Measurements from ENCODE around the gene PHKB. TPM values are rescaled to one million over a fixed set of nuclear protein-coding genes. Genes with fewer than 3 reads are reported as not detected.
"Not testable (repeated sequence)": the region's sequence is repeated elsewhere in the genome, so short reads cannot be mapped to it uniquely, and the experiment has no call there.

The PHKB gene
- total RNA-seq, 1 experiment from 2014 or later: 38.8 TPM

- not testable (repeated sequence) for H3K4me3 Mint-ChIP-seq; H3K27me3 ChIP-seq (ENCODE audit: insufficient read depth, low read length); DNase-seq; H4K91ac ChIP-seq (ENCODE audit: insufficient read length, low read depth, low read length); H2BK5ac ChIP-seq (ENCODE audit: insufficient read length, low read length); H2BK12ac ChIP-seq (ENCODE audit: insufficient read length, low read depth, low read length); H3K27me3 Mint-ChIP-seq (ENCODE audit: low read depth); H3K14ac ChIP-seq (ENCODE audit: insufficient read depth, low read length); H4K8ac ChIP-seq (replicated peaks; ENCODE audit: insufficient read length, low read depth, low read length); H2AFZ ChIP-seq (ENCODE audit: low read length); H3K4me1 ChIP-seq (ENCODE audit: insufficient read depth, low read length); H3K27ac ChIP-seq (ENCODE audit: insufficient read length, low read depth, low read length); H2AK5ac ChIP-seq (ENCODE audit: insufficient read length, low read length); H3K18ac ChIP-seq (ENCODE audit: insufficient read length, low read depth, low read length); H3K4me2 ChIP-seq (ENCODE audit: insufficient read depth, insufficient read length, low read length); H3T11ph ChIP-seq (ENCODE audit: low read length); H3K79me2 ChIP-seq (ENCODE audit: insufficient read depth, low read length); H3K23ac ChIP-seq (ENCODE audit: insufficient read length, low read depth, low read length); H3K56ac ChIP-seq (ENCODE audit: insufficient read length, low read depth, low read length); H3K23me2 ChIP-seq (ENCODE audit: insufficient read length, low read depth, low read length, poor library complexity, severe bottlenecking); H4K5ac ChIP-seq (ENCODE audit: insufficient read length, low read depth, low read length); H2BK15ac ChIP-seq (ENCODE audit: low read depth, low read length); H2BK20ac ChIP-seq (ENCODE audit: low read depth, low read length, poor library complexity, severe bottlenecking); H2BK120ac ChIP-seq (ENCODE audit: low read depth, low read length, poor library complexity, severe bottlenecking); H4K20me1 ChIP-seq (ENCODE audit: control insufficient read depth, insufficient read depth, insufficient read length); H3K4me1 Mint-ChIP-seq; H3K4ac ChIP-seq (ENCODE audit: low read depth, low read length); H3K9ac ChIP-seq (ENCODE audit: extremely low read depth, insufficient read length, low read length); H3K79me1 ChIP-seq (ENCODE audit: insufficient read depth, low read depth, low read length, poor library complexity, severe bottlenecking); H3K27ac Mint-ChIP-seq
- Mint-ChIP-seq H3K9me3 (peaks cover 31 to 34% of the 10 kb centered on the region in 2 experiments), H3K36me3 (ENCODE audit: insufficient read depth in 1 of 3, low read depth in 3 of 3) (peaks cover 41 to 67% (median 58%) of the 10 kb centered on the region in 3 experiments)
- peaks cover 12% of the 10 kb centered on the region for H3K9me3 ChIP-seq (ENCODE audit: control insufficient read depth, low read depth, low read length)
- no CpG with 5 or more reads among the region's 3 CpGs for WGBS (ENCODE audit: extremely low coverage, insufficient read length, low lambda C conversion rate)
These were observed 90.1 kb downstream of the PHKB start for GRCh38 chr16:47551185-47551584.

DNA sequence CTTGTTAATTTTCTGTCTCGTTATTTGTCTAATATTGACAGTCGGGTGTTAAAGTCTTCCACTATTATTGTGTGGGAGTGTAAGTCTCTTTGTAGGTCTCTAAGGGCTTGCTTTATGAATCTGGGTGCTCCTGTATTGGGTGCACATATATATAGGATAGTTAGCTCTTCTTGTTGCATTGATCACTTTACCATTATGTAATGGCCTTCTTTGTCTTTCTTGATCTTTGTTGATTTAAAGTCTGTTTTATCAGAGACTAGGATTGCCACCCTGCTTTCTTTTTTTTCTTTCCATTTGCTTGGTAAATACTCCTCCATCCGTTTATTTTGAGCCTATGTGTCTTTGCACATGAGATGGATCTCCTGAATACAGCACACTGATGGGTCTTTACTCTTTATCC is 90.6 kb downstream of the PHKB start:
- H3K18ac ChIP-seq (ENCODE audit: insufficient read length, low read depth, low read length); H3T11ph ChIP-seq (ENCODE audit: low read length); H2BK120ac ChIP-seq (ENCODE audit: low read depth, low read length, poor library complexity, severe bottlenecking); H3K4ac ChIP-seq (ENCODE audit: low read depth, low read length); H3K56ac ChIP-seq (ENCODE audit: insufficient read length, low read depth, low read length); H3K23me2 ChIP-seq (ENCODE audit: insufficient read length, low read depth, low read length, poor library complexity, severe bottlenecking); H2BK20ac ChIP-seq (ENCODE audit: low read depth, low read length, poor library complexity, severe bottlenecking); H3K9ac ChIP-seq (ENCODE audit: extremely low read depth, insufficient read length, low read length); H3K27me3 ChIP-seq (ENCODE audit: insufficient read depth, low read length); H3K4me1 Mint-ChIP-seq; H4K91ac ChIP-seq (ENCODE audit: insufficient read length, low read depth, low read length); H3K14ac ChIP-seq (ENCODE audit: insufficient read depth, low read length); H4K5ac ChIP-seq (ENCODE audit: insufficient read length, low read depth, low read length); H2AK5ac ChIP-seq (ENCODE audit: insufficient read length, low read length); H3K27ac ChIP-seq (ENCODE audit: insufficient read length, low read depth, low read length); H3K4me3 Mint-ChIP-seq; H3K9me3 ChIP-seq (ENCODE audit: control insufficient read depth, low read depth, low read length); H3K4me2 ChIP-seq (ENCODE audit: insufficient read depth, insufficient read length, low read length); H2BK5ac ChIP-seq (ENCODE audit: insufficient read length, low read length); H2BK12ac ChIP-seq (ENCODE audit: insufficient read length, low read depth, low read length); H3K27ac Mint-ChIP-seq; H2BK15ac ChIP-seq (ENCODE audit: low read depth, low read length); H3K79me1 ChIP-seq (ENCODE audit: insufficient read depth, low read depth, low read length, poor library complexity, severe bottlenecking); H3K79me2 ChIP-seq (ENCODE audit: insufficient read depth, low read length); H3K27me3 Mint-ChIP-seq (ENCODE audit: low read depth); DNase-seq; H3K4me1 ChIP-seq (ENCODE audit: insufficient read depth, low read length); H4K8ac ChIP-seq (replicated peaks; ENCODE audit: insufficient read length, low read depth, low read length); H4K20me1 ChIP-seq (ENCODE audit: control insufficient read depth, insufficient read depth, insufficient read length); H3K23ac ChIP-seq (ENCODE audit: insufficient read length, low read depth, low read length); H2AFZ ChIP-seq (ENCODE audit: low read length): not testable (repeated sequence)
- Mint-ChIP-seq H3K36me3 (ENCODE audit: insufficient read depth in 1 of 3, low read depth in 3 of 3) (peaks cover 37 to 62% (median 52%) of the 10 kb centered on the region in 3 experiments), H3K9me3 (peaks cover 25 to 29% of the 10 kb centered on the region in 2 experiments)
- no CpG with 5 or more reads among the region's 3 CpGs for WGBS (ENCODE audit: extremely low coverage, insufficient read length, low lambda C conversion rate)
